ENCODE measurements around the gene SHOC1.
"Not testable (repeated sequence)": the region's sequence is repeated elsewhere in the genome, so short reads cannot be mapped to it uniquely, and the experiment has no call there.

The SHOC1 gene

DNA sequence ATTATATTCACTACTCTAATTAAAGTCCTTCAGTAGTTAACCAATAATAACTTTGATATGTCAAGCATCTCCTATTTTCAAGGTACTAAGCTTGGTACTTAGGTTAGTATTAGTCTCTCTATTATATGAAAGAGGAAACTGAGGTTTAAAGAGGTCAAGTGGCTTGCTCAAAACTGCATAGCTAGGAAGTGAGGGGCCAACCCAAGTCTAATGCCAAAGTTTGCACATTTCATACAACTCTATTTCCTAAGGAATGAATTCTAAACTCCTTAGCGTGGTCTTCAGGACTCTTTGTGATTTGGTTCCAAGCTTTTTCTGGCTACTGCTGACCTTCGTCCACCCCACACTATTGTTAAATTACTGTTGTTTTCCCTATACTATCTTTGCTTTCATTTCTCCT, 9.9 kb upstream of the SHOC1 start:
- no peak for DNase-seq

DNA sequence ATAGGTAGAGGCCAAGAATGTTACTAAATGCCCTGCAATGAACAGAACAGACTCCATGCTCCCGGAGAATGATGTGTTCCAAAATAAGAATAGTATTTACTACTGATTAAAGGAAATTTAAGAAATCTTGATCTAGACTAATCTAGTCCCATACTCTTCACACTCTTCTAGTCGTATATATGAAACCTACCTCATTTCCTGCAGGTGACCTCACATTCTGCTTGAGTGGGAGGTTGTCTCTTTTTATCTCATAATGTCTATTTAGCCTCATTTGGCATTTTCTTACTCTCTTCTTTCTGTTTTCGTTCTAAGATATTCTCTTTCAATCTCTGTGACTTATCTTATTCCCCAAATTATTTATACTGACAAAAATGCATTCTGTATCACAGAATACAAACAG, 9.2 kb upstream of the SHOC1 start:
- no peak for DNase-seq

DNA sequence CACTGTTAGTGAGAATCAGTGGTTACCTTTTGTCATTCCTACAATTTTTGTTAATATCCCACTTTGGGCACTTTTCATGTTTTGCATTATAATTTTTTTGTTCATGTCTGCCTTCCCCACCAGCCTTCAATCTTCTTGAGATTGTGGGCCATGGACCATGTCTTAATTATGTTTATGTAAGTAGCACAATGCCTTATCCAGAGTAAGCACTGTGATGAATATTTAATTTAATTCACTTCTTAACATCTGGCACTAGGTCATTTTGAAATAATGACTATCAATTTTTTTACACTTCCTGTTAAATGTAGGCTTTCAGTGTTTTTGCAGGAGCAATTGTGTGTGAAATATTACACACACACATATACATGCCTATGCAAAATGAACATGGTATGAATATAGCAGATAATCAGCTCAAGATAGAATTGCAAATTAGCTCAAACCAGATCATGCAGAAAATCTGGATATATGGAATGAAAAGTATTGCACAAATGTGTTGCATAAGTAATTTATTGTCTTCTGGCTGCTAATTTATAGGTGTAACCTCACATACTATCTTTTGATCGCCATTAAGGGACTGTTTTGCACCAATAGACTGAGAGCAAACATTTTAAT, 5.3 kb upstream of the SHOC1 start:
- no peak for DNase-seq

DNA sequence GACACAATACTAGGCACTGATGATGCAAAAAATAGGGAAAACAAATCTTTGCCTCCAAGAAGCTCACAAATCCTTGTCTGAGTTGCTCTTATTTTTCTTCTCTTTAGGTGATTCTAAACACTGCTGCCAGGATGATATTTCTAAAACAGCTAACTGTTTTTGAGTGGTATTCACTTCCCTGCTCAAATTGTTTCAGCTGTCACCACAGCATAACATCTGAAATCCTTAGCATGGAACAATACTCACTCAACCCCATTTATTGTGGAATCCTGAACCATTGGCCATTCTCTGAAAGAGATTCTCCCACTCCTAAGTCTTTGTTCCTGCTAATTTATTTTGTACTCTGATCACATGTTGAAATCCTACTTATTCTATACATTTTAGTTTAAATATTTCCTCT, 4.8 kb upstream of the SHOC1 start:
- DNase-seq = no peak

- DNase-seq = no peak
Observed at GRCh38 chr9:111798786-111799185, 4.0 kb upstream of the SHOC1 start.

DNA sequence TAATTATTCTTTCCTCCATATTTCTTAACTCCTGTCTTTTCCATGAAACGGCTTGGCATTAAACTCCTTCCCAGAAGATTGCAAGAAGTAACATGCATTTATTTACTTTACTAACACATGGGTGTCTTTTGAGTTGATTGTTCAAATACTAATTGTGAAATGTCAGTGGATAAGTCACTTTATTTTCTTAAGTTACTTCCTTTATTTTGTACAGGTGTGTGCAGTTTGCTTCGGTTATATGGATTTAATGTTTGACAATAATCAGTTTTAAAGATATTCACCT, 761 bp upstream of the SHOC1 start:
- no peak for DNase-seq

DNA sequence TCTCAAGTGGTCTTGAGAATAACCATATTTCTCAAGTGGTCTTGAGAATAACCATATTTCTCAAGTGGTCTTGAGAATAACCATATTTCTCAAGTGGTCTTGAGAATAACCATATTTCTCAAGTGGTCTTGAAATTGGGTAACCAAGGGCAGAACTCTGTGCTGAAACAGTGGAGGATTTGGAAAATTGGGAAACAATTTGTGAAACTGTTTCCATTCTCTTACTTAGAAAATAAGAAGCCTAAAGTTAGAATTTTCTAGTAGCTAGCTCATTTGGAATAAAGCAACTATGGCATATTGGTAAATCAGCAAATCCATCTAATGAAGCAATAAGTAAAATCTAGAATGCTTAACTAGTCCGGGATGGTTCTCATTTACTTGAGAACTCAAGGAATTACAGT, 2.9 kb downstream of the SHOC1 start:
- DNase-seq = not testable (repeated sequence)

DNA sequence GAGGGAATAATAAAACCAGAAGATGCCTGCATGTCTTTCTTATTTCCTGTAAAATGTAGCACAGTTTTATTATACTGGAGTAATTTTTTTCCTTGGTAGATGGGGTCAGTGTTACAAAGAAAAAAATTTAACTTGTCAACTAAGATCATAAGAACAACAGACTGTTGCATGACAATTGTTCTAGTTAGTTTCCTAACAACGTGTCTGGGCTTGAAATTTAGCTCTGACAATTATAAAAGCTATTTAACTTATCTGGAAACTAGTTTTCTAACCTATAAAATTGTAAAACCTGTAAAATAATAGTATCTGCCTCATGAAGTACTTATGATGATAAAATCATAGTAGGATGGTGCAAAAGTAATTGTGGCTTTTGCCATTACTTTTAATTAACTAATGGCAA, 4.9 kb downstream of the SHOC1 start:
- no peak for DNase-seq

- DNase-seq = no peak
Observed at GRCh38 chr9:111783857-111784256, 10.9 kb downstream of the SHOC1 start.

DNA sequence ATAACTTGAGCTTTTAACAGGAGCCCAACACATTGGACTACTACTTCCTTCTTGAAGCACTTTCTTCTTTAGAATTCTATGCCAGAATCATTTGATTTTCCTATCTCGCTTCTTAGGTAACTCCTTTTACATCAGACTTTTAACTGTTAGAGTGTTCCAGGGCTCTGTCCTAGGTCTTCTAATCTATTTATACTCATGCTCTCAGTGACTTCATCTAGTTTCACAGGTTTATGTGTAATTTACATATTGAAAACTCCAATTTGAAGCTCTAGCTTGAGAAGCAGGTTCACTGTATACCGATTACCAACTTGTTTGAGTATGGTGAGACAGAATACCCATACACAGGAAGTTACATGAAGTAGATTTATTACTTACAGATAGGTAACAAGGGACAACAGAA, 11.3 kb downstream of the SHOC1 start:
- no peak for DNase-seq

DNA sequence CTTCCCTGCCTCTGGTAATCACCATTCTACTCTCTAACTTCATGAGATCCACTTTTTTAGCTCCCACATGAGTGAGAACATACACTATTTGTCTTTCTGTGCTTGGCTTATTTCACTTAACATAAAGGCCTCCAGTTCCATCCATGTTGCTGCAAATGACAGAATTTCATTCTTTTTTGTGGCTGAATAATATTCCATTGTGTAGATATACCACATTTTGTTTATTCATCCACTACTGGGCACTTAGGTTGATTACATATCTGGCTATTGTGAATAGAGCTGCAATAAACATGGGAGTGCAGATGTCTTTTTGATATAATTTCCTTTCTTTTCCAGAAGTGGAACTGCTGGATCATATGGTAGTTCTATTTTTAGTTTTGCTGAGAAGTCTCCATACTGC, 28.7 kb downstream of the SHOC1 start:
- DNase-seq = no peak

GRCh38 chr9:111762556-111762955, 32.2 kb downstream of the SHOC1 start:
- no peak for DNase-seq

GRCh38 chr9:111759762-111760639, 34.7 kb downstream of the SHOC1 start:
- DNase-seq = peak; percentile 14

GRCh38 chr9:111754800-111755199, 39.9 kb downstream of the SHOC1 start:
- DNase-seq = no peak

DNA sequence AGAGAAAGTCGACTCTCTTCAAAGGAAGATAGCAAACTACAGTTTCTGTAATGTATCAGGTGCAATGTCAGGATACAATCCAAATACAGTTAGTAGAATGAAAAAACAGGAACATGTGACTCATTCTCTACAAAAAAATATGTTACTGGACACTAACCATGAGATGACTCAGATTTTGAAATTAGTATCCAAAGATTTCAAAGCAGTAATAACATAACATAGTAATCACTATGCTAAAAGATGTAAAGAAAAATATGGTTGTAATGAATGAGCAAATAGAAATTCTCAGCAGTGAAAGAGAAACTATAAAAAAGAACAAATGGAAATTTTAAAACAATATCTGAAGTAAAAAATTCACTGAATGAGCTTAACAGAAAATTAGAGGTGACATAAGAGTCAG, 42.3 kb downstream of the SHOC1 start:
- no peak for DNase-seq

All from stimulated activated CD4-positive, alpha-beta T cell treated with anti-CD3 and anti-CD28 coated beads, Interleukin-1b, Interleukin-23, amount 100 ng/mL, for 48 hours (primary cell).